Stimulated activated CD8-positive, alpha-beta memory T cell treated with anti-CD3 and anti-CD28 coated beads, Interleukin-7, amount 100 ng/mL, for 1 hour (primary cell): ENCODE data around the gene CAMTA1.
A peak's percentile ranks its signal among the peaks of the same experiment; 100 is the strongest.

Experiments
- DNase-seq, 2 donors: peaks; one replicate each; pipeline ENCODE4 v3.0.0-alpha.2; 2020; ENCODE audit warnings: low read depth in 2 of 2

CAMTA1 gene

DNA sequence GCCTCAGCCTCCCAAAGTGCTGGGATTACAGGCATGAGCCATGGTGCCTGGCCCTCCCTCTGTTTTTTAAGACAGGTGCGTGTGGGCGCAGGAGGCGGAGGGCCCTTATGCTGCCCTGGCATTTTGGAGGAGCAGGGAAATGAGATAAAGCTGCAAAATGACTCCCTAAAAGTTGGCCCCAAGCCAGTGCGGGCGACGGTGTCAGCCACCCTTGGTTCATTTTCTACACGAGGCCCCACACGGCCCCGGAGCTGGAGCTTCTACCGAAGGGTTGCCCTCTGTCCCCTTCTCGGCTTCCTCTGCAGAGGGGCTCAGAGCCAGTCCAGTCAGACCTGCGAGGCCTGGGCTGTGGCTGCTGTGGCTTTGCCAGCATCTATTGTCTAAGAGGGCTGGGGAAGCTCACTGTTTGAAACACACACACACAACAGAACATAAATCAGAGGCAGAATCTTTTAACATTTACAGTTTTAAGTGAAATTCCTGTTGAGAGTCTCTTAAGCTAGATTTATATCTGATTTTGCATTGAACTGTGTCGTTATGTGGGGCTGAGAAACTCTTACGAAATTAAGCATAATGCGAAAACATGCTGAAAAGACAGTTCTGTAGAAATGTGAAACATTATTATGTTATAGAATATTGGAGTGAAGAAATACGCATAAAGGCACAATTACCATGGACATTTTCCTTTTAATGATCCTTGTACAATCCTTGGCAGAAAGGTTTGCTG is 255.9 kb downstream of the CAMTA1 start:
- DNase-seq = no peak

DNA sequence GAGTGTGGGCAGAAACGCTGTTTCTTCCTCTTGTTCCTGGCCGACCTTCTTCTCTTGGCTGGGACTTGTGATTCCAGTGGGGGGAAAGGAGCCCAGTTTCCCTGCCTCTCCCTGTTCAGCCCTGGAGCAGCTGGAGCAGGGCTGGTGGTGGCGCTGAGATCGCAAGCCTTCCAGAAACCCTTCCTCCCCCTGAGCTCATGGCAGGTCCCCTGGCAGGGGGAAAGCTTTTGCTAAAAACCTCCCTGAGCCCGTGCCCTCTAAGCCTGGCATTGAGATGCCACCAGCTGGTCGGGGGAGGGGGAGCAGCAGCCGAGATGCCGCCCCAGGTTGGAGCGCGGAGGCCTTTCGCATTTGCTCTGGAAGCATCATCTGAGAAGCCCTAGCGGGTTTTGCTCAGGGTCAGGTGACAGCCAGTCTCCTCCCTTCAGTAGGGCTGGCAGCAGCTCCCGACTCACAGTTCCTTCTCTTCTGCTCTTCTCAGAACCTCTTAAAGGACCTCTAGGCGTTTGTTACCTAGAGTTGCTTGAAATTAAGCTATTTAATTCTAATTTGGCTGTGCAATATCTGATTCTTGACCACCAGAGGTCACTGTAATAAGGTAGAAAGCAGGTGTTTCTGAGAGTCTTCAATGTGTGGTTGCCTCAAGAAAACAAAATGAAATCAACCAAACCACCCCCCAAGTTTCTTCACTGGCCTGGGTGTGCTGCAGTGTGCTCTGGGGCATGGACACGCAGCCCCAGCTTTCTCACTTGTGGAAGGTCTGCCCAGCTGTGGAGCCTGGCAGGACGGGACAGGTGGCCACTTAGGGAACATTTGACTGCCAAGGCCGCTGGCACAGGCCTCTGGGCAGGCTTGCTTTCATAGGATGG is 257.3 kb downstream of the CAMTA1 start:
- DNase-seq = no peak

GRCh38 chr1:7043191-7043549 is 257.9 kb downstream of the CAMTA1 start:
- no peak for DNase-seq

GRCh38 chr1:7043719-7044535 is 258.7 kb downstream of the CAMTA1 start:
- DNase-seq = no peak

DNA sequence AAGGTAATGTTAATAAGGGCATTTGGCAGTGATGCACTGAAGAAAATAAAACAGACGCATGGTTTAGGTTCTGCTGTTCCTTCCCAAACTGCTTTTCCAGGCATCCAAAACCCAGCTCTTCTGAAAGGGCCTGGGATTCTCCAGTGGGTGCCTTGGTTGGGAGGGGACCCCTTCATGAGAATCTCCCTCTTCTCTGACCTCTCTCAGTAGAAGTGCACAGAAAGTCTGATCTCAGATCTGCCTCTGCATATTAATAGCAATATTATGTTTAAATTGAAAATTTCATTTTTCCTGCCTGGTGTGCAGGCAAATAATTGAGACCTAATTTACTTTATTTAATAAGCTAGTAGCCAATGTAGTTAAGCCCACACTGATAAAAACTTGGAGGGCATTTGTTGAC is 260.6 kb downstream of the CAMTA1 start:
- no peak for DNase-seq

- DNase-seq = no peak
Measured at GRCh38 chr1:7046314-7046713, 261.1 kb downstream of the CAMTA1 start.

DNA sequence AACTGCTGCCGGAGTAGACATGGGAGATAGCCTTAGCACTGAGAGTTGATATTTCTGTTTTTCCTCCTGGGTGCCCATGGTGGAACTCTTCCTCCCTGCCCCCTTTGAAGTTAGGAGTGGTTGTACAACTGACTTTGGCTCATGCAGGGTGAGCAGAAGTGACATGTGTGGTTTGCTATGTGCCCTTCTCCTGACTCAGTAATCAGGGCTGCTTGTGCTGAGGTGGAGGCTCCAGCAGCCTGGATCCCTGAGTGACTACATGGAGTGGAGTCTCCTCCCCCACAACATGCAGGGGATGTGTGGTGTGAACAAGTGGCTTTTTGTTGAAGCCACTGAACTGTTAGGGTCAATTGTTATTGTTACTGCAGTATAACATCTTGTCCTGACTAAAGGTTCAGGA is 261.6 kb downstream of the CAMTA1 start:
- DNase-seq = no peak

DNA sequence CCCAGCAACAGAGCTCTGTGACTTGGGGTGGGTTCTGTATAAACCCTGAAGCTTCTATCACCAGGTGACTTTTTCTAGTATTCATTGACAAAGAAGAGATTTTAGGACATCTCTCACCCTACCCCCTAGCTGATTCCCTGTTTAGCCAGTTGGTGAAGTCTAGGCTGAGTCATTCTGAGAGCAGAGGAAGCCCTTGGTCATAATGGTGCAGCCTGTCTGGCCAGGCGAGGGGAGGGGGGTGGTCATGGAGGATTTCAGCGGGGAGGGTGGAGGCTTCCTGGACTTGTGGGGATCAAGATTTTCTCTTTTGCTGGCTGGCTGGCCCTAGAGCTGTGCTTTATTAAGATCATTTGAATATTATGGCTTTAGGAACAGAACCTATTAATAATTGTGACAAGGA is 262.6 kb downstream of the CAMTA1 start:
- no peak for DNase-seq

GRCh38 chr1:7048395-7048794 is 263.1 kb downstream of the CAMTA1 start:
- no peak for DNase-seq

GRCh38 chr1:7049913-7050625 is 264.8 kb downstream of the CAMTA1 start:
- DNase-seq = no peak

- DNase-seq = no peak
Measured at GRCh38 chr1:7050751-7051665, 265.8 kb downstream of the CAMTA1 start.

GRCh38 chr1:7052701-7053100 is 267.4 kb downstream of the CAMTA1 start:
- DNase-seq = no peak

DNA sequence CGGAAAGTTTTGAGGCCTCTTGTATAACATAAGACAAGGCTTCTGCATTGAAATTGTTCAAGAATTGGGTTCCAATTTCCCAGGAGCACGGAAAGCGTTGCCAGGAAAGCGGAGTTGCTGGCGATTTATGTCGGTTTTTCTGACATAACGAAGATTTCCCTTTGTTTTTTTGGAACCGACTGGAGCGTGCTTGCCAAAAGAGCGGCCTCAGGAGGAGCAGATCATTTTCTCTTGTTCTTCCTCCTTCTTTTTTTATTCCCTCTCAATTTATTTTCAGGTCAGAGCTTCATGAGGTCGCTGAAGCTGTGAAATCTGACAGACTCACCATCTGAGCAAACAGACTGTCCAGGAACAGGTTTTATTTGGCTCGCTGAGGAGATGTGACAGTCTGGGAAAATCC is 275.5 kb downstream of the CAMTA1 start:
- no peak for DNase-seq

GRCh38 chr1:7062346-7063061 is 277.2 kb downstream of the CAMTA1 start:
- no peak for DNase-seq

DNA sequence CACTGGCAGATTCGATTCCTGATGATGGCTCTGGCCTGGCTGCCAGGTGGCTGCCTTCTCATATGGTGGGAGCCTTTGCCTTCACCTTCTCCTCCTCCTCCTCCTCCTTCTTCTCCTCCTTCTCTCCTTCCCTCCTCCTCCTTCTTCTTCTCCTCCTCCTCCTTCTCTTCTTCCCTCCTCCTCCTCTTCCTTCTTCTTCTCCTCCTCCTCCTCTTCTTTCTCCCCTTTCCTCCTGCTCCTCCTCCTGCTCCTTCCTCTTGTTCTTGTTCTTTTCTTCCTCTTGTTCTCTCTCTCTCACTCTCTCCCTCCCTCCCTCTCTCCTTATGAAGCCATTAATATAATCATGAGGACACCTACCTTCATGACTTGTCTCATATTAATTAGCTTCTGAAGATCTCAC is 278.7 kb downstream of the CAMTA1 start:
- no peak for DNase-seq

DNA sequence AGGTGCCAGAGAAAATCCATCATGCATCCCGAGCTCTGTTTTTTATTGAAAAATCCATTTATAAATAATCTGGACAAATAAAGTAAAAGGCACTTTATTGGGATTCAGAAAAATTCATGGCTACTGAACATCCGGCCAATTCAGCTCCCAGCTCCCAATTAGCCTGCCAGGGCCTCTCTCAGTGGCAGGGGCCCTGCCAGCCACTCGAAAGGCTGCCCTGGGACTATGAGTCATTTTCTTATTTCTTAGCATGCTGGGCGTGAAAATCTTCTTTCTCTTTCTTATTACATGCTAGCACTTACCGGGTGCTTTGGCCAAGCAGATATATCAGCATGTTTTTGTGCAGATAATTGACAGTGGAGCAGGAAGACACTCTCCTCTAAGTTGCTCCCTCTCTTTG is 283.3 kb downstream of the CAMTA1 start:
- DNase-seq = no peak

DNA sequence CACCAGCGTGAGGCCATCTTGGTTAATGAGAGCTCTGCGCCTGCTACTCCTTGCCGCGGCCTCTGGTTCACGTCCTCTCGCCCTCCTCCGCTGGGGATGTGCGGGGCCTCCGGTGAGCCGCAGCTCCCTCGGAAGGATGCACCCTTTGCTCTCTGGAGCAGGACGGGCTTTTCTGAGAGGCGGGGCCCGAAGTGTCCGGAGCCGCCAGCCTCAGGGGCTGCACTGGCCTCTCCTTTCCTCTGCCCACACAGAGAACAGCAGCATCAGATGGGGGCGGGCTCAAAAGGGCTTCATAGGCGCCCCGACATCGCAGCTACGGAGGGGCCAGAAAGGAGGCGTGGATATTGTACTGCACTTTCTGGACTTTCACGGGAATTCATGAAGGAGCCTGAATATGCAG is 284.7 kb downstream of the CAMTA1 start:
- DNase-seq = no peak

DNA sequence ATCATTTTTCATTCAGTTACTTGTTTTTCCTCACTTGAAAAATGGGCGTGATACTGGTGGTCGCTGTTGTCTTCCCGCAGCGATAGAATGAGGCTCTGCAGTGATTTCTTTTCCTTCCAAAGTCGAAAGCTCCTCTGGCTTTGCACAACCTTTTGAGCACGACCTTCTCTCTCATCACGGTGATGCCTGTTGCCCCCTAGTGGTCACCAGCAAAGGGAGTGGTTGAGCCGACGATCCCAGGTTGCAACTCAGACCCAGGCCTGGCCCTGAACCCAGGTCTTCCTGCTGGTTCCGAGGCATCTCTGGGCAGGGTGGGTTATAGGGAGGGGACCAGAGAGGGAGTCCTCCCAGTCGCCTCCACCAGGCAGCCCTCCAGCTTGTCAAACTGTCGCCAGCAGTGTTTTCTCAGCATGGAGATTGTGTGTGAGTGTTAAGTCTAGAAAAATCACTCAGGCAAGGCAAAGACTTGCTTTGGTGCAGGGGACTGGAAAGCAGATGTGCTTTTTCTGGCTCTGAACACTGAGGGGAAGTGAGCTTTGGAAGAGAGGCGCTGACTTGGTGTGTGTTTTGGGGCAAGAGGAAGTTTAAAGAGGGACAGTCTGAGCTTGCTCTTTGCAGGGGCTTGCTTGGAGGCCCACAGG is 285.3 kb downstream of the CAMTA1 start:
- peak in 1 of 2 donors; percentile 16 for DNase-seq

DNA sequence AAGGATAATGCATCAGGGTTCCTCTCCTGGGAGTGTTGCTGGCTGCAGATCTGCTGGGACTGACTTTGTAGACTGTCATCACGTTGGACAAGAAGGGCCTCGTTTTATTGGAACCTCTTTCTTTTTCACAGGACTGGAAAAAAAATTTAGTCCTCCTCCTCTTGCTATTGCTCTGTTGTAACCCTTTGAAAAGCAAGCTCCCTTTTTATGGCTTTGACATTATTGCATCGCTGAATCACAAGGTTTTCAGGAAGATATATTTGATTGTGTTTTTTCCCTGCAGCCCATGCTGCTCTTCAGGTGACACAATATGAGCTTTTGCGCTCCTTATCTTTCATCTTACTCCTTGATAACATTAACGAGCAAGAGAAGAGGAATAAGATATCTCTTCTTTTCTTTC is 290.9 kb downstream of the CAMTA1 start:
- DNase-seq = no peak

GRCh38 chr1:7076572-7076971 is 291.3 kb downstream of the CAMTA1 start:
- no peak for DNase-seq
